K562 (cell line): ENCODE data around the gene WDR27. TPM values are rescaled to one million over a fixed set of nuclear protein-coding genes. Genes with fewer than 3 reads are reported as not detected.
A peak's percentile ranks its signal among the peaks of the same experiment; 100 is the strongest.

Source experiments
- C11orf30 ChIP-seq: fragments of 450-650 bp; IDR thresholded peaks from 2 replicates; pipeline ENCODE4 v1.6.1; 2016; ENCODE audit warnings: low read depth, mild to moderate bottlenecking
- ETV6 ChIP-seq, 3 experiments: fragments of 150-350 bp in 1 of 3; sonication (generic) in 1 of 3; formaldehyde crosslinking in 1 of 3; IDR thresholded peaks; 2 replicates each; pipeline versions ENCODE4 v1.6.1 to v1.8.0; 2014 to 2022; ENCODE audit warnings: borderline replicate concordance in 2 of 3, low read depth in 2 of 3, antibody characterized with exemption in 1 of 3, low read length in 1 of 3, mild to moderate bottlenecking in 1 of 3, missing genetic modification reagents in 1 of 3
- FIP1L1 ChIP-seq: fragments of 200-400 bp; formaldehyde crosslinking; IDR thresholded peaks from 2 replicates; pipeline ENCODE4 v1.6.1; 2018; ENCODE audit warnings: mild to moderate bottlenecking, low read depth, low read length; ENCODE audit not compliant: poor library complexity, severe bottlenecking
- HLTF ChIP-seq: fragments of 450-650 bp; IDR thresholded peaks from 2 replicates; pipeline ENCODE4 v1.6.1; 2016
- MGA ChIP-seq: fragments of 450-650 bp; IDR thresholded peaks from 2 replicates; pipeline ENCODE4 v1.6.1; 2016; ENCODE audit warnings: mild to moderate bottlenecking, moderate library complexity
- SMC3 ChIP-seq: conservative IDR thresholded peaks from 2 replicates; pipeline ENCODE4 v1.6.1; 2011; ENCODE audit warnings: low read depth, low read length, improper control_type of control experiment; ENCODE audit not compliant: insufficient read depth
- ZC3H4 ChIP-seq: sonication (generic); formaldehyde crosslinking; IDR thresholded peaks from 2 replicates; pipeline ENCODE4 v1.9.0; 2021; ENCODE audit warnings: missing genetic modification reagents, borderline replicate concordance
- ZFP1 ChIP-seq: fragments of 450-650 bp; formaldehyde crosslinking; IDR thresholded peaks from 2 replicates; pipeline ENCODE4 v1.4.0; 2020; ENCODE audit warnings: mild to moderate bottlenecking, mixed read lengths
- ZNF12 ChIP-seq: sonication (generic); formaldehyde crosslinking; IDR thresholded peaks from 2 replicates; pipeline ENCODE4 v1.4.0; 2020; ENCODE audit warnings: mild to moderate bottlenecking, missing genetic modification reagents
- ZNF3 ChIP-seq: fragments of 250-450 bp; sonication (Bioruptor Pico); IDR thresholded peaks from 2 replicates; pipeline ENCODE4 v1.5.0; 2021; ENCODE audit warnings: mild to moderate bottlenecking, moderate library complexity
- polyA plus RNA-seq, 8 experiments: library from polyadenylated mRNA; depleted of rRNA in 4 of 8; stranded (reverse) in 5 of 8; unstranded in 3 of 8; fragments of >200 nt; fragmentation: Nextera tagmentation in 2 of 8; fragmentation: Illumina TruSeq in 1 of 8; extraction: Ambion mirVana in 2 of 8; extraction: Trizol in 1 of 8; gene quantifications; 2 replicates each; pipeline versions ENCODE4 v1.2.1 to v1.2.3, GENCODE V29; 2011 to 2014; ENCODE audit warnings: inconsistent platforms in 1 of 8, missing spikeins in 1 of 8
- total RNA-seq, 7 experiments: library from RNA; depleted of rRNA in 6 of 7; stranded (reverse); fragments of >200 nt in 6 of 7; fragmentation: Illumina TruSeq in 2 of 7; extraction: Trizol in 2 of 7; gene quantifications; 2 replicates each; pipeline versions ENCODE4 v1.2.1 to v1.2.3, GENCODE V29; 2011 to 2021; ENCODE audit warnings: low replicate concordance in 1 of 7
- TF ChIP-seq, protein P1 (sequence below), 3 experiments: fragments of 200-800 bp in 1 of 3; fragments of 250-450 bp in 1 of 3; fragments of 450-650 bp in 1 of 3; sonication (Bioruptor Pico) in 1 of 3; sonication (Bioruptor generic) in 1 of 3; formaldehyde crosslinking in 1 of 3; IDR thresholded peaks; 2 replicates each; pipeline versions ENCODE4 v1.6.1 to v1.8.0; 2016 to 2022; ENCODE audit warnings: mild to moderate bottlenecking in 2 of 3, missing genetic modification characterization in 2 of 3, missing compliant biosample characterization in 1 of 3, moderate library complexity in 1 of 3

WDR27 gene
- total and polyA plus RNA-seq, 9 of the 15 experiments (the other 6 are each of a cell fraction or from before 2014, with no cell fraction given): 4.3 to 77.2 (median 22.7) TPM

- TF ChIP-seq, protein P1, sequence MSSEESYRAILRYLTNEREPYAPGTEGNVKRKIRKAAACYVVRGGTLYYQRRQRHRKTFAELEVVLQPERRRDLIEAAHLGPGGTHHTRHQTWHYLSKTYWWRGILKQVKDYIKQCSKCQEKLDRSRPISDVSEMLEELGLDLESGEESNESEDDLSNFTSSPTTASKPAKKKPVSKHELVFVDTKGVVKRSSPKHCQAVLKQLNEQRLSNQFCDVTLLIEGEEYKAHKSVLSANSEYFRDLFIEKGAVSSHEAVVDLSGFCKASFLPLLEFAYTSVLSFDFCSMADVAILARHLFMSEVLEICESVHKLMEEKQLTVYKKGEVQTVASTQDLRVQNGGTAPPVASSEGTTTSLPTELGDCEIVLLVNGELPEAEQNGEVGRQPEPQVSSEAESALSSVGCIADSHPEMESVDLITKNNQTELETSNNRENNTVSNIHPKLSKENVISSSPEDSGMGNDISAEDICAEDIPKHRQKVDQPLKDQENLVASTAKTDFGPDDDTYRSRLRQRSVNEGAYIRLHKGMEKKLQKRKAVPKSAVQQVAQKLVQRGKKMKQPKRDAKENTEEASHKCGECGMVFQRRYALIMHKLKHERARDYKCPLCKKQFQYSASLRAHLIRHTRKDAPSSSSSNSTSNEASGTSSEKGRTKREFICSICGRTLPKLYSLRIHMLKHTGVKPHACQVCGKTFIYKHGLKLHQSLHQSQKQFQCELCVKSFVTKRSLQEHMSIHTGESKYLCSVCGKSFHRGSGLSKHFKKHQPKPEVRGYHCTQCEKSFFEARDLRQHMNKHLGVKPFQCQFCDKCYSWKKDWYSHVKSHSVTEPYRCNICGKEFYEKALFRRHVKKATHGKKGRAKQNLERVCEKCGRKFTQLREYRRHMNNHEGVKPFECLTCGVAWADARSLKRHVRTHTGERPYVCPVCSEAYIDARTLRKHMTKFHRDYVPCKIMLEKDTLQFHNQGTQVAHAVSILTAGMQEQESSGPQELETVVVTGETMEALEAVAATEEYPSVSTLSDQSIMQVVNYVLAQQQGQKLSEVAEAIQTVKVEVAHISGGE (CRISPR knock-in tag; IDR thresholded peaks at IDR 0.05): no peak; a peak in 1 of 6 replicates
- TF ChIP-seq ZFP1 (no peak), MGA (peak; percentile 43), ZC3H4 (peak; percentile 90; the same call in 1 of the 2 replicates), HLTF (no peak), SMC3 (no peak), ETV6 (IDR thresholded peaks at IDR 0.05; ENCODE audit: borderline replicate concordance in 1 of 2, low read depth in 2 of 2, low read length in 1 of 2) (no peak), ETV6 (CRISPR knock-in tag; IDR thresholded peaks at IDR 0.05; ENCODE audit: borderline replicate concordance) (no peak), C11orf30 (peak; percentile 59), ZNF12 (CRISPR knock-in tag) (no peak), ZNF3 (CRISPR knock-in tag) (no peak), FIP1L1 (no peak)
Measured at GRCh38 chr6:169722362-169723199, 20.8 kb upstream of the WDR27 start (continued).
